HG03342 (cell line): ENCODE data around the gene ITGA11.
"Not testable (repeated sequence)": the region's sequence is repeated elsewhere in the genome, so short reads cannot be mapped to it uniquely, and the experiment has no call there.

Source experiments
- ATAC-seq: cut with Tn5 transposase; IDR thresholded peaks from one replicate; pipeline ENCODE4 v1.9.1; 2021; ENCODE audit warnings: mild to moderate bottlenecking, moderate library complexity; ENCODE audit not compliant: unreplicated experiment

ITGA11 gene

DNA sequence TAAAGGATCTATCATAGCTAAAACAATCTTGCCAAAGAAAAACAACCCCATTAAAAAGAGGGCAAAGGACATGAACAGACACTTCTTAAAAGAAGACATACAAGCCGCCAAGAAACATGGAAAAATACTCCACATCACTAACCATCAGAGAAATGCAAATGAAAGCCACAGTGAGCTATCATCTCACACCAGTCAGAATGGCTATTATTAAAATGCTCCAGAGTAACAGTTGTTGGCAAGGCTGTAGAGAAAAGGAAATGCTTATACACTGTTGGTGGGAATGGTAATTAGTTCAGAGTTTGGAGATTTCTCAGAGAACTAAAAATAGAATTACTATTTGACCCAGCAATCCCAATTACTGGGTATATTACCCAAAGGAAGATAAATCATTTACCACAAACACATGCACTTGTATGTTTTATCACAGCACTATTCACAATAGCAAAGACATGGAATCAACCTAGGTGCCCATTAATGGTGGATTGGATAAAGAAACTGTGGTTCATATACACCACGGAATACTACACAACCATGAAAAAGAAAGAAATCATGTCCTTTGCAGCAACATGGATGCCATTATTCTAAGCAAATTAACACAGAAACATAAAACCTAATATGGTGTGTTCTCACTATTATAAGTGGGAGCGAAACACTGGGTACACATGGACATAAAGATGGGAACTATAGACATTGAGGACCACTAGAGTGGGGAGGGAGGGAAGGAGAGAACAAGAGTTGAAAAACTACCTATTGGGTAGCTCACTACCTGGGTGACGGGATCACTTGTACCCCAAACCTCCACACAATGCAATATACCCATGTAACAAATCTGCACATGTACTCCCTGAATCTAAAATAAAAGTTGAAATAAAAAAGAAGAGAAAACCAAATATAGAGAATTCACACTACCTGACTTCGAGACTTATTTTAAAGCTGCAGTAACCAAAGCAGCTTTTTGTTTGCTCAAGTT is 32.6 kb downstream of the ITGA11 start:
- no peak for ATAC-seq

DNA sequence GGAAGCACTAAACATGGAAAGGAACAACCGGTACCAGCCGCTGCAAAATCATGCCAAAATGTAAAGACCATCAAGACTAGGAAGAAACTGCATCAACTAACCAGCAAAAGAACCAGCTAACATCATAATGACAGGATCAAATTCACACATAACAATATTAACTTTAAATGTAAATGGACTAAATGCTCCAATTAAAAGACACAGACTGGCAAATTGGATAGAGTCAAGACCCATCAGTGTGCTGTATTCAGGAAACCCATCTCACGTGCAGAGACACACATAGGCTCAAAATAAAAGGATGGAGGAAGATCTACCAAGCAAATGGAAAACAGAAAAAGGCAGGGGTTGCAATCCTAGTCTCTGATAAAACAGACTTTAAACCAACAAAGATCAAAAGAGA is 34.0 kb downstream of the ITGA11 start:
- ATAC-seq: not testable (repeated sequence)

DNA sequence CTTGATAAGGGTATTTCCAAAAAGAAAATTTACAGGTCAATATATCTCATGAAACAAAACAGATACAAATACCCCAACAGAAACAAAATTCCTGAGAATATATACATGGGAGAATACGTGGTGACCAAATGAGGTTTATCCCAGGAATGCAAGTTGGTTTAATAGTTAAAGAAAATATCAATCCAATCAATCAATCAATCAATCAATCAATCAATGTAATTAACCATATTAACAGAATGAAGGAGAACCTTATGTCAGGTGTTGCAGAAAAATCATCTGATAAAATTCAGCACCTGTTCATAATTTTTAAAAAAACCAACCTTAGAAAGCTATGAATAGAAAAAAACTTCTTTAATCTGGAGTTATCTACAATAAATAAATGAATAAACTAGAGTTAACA is 35.9 kb downstream of the ITGA11 start:
- no peak for ATAC-seq

DNA sequence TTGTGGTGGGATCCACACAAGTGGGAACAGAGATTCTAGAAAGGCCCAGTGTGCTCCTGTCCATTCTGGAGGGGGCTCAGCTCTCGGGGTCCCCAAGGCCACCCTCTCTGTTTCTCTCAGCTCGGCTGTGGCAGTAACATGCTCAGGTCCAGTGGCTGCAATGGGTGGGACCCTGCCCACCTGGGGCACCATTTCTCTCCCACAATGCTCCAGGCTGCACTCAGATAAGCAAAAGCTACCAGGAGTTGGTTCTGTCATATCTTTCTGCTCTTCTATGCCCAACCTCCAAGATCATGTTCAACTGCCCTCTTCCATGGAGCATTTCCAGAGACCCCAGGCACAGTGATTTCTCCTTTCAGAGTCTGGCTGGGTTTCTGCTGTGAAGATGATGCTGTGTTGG is 40.8 kb downstream of the ITGA11 start:
- no peak for ATAC-seq

DNA sequence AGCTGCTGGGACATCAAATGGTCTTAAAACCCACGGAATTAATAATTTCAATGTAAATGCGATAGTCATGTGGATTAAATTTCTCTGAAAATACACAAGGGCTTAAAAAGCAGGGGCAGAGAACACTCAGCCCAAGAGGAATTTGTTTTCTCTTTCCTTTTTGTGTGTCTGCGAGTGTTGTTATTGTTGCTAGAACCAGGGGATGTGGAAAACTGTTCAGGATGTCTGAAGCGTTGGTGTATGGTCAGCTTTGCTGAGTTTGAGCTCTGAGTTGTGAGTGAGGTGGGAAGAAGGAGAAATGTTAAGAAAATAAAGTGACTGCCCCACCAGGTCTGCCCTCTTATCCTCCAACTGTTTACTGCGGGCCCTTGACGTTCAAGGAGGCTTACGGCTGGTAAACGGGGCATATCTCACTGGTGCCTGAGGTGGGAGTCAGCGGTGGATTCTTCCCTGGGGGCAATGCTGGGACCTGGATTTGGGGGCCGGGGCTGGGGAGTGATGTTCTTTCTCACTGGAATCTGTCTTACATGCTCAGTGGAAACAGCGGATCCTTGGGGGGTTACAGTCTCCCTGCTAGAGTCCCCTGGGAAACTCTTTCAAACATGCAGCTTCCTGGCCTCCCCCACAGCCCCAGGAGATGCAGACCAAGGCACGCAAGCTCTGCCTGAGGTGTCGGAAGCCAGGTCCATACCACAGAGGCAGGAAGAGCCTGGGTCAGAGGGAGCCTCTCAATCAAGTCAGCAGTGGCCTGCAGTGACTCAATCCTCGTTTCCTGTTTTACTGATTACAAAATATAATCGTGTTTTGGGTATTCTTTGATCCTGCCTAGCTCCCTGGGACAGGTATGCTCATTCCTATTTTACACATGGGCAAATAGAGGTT is 41.8 kb downstream of the ITGA11 start:
- no peak for ATAC-seq

DNA sequence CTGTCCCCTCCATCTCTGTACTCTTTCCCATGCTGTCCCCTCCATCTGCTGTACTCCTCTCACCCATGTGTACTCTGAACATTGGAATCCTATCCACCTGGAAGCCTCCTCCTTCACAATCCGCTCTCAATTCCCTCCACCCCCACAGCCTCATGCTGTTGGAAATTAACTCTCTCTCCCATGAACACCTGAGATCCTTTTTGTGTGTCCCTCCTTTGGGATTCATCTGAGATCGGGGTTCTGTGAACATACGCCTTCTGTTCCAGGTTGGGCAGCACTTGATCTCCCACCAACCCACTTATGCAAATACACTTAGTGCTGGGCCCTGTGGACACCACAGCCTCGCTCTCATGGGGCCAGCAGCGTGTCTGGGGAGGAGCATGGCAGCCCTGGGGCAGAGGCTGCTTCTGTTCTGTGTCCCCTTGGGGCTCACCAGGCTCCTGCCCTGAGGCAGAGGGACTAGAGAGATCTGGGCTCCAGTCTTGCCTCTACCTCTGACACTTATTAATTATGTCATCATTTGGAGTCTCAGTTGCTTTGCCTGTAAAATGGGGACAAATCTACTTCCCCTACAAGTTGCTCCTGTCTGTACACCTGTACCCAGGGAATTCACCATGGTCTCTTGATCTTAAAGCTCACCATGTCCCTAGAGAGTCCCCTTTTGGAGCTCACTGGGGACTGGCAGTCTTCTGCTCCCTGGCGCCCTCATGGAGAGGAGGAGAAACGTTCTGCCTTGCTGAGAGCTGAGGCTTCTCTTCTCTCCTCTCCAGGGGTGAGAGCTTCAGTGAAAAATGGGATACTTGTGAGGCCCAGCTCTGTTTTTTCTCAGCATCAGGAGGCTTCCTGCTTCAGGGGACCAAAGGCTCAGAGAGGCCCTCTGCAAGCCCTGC is 42.7 kb downstream of the ITGA11 start:
- ATAC-seq: no peak

DNA sequence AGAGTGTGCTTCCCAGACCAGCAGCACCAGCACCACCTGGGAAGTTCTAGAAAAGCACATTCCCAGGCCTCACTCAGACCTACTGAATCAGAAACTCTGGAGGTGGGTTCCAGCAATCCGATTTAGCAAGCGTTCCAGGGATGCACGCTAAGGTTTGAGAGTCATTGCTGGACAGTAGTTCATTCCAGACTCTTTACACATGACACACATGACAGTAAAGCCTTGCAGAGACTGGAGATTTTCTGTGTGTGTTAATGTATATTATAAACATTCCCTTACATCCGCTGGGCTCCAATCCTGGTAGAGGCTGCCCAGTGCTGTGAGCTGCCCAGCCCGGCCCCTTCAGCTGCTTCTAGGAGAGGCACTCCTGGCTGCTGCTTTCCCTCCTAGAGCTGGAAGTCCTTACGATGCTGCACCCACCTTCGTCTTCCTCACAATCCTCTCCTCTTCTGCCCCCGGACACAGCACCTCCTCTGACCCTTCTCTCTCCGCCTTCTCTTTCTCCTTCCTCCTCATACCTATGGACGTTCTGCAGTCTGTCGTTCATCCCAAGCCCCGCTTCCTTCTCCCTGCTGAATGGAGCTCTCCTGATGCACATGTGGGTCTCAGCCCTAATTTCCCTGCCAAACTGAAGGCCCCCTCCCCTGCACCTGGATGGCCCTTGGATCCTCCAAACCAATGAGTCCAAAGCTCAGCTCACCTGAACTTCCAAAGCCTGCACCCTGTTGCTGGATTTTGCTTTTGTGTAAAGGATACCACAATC is 44.4 kb downstream of the ITGA11 start:
- no peak for ATAC-seq

DNA sequence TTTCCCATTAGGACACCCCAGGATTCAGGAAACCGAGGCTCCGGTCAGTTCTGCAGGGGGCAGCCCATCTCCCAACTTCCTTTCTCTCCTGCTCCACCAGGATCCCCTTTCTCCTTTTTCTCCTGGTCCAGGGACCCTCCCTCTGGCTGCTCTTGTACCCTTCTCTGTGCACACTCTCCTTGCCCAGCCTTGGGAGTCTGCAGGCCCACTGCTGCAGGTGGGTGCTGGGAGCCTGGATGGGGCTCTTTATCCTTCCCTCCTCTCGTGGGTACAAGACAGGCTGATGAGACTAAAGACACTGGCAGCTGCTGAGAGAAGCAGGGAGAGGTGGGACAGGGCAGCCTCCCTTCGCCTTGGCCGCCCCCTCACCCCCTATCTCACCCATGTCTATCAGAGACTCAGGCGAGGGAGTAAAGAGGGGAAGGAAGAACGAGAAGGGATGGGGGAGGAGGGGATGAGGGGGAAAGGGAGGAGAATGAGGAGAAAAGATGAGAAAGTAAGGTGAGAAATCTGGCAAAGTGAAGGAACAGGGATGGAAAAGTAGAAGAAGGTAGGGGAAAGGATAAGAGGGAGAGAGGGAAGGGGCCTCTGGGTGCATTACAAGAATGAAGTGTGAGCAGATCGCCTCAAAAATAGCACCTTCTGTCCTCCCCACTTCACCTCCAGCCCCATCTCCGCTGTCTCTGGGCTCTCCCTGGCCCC is 45.2 kb downstream of the ITGA11 start:
- ATAC-seq: no peak

DNA sequence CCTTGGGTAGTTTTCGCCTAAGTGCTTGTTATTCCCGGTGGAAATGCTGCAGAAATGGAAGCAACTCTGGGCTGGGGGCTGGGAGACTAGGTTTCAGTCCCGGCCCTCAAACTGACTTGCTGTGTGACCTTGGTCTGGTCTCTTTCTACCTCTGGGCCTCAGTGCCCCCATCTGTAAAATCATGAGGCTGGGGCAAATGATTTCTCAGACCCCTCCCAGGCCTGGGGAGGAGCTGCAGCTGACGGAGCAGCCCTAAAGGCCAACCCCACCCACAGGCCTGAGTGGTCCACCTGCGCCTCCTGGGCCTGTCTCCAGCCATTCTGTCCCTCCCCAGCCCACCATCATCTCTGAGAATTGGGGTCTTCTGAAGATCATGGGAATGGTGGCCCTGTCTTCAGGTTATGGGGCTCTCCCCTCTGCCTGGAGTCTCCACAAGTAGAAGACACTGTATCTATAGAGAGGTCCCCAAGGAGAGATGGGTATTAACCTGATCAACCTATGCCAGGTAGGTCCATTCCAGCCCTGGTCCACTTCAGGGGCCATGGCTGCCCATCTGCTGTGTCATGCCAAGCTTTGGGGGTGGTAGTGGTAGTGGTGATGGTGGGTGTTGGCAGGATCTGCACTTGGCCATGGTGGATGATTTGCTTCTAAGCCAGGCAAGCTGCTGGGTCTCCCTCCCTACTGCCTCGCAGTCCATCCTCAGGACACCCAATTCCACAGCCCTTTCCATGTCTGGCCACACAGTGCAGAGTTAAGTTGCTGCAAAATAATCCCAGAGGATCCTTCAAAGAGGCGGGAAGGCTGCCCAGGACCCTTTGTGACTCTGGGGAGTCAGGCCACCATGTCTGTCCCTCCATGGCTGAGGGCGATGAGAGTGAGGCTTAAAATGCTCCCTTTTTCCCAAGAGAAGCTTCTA is 46.0 kb downstream of the ITGA11 start:
- ATAC-seq: no peak

DNA sequence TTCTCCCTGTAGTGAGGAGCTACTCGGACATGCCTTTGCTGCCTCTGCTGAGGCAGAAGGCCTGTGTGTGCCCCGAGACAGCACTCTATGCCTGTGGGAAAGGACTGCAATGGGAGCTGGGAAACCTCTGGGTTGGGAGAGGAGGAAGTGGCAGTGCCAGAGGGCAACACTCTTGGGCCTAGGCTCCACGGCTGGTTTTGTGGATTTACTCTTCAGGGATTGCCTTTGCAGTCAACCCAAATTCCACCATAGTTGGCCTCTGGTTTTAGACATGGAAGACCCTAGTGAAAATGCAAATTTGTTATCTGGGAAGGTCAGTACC is 46.8 kb downstream of the ITGA11 start:
- no peak for ATAC-seq

DNA sequence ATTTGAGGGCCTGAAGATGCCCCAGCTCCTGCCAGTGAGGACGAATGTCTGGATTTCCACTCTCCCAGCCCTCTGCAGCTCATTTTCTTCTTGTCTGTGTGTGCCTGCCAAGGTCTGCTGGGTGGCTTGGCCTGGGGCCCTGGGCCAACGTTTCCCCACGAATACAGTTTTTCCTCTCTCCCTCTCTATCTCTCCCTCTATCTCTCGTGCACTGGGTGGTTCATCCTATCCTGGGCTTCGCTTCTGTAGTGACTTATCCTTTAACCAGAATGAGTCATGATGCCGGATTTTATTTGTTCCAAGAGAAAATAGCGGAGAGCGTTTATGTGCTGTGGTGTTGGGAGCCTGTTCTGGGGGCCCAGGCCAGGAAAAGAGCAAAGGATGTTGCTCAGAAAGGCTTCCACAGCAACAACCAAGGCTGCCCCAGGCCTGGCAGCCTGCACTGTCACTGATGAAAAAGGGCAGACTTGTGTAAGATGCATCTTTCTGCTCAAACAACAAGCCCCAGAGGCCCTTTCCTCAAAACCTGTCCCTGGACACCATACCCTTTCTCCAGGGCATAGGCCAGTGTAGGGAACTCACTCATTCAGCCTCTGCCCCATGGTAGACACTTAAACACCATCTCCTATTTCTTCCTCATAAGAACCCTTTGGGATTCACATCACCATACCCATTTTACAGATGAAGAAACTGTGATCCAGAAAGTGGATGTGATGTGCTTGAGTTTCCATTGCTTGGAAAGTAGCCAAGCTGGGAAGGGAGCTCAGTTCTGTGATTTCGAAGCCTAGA is 47.3 kb downstream of the ITGA11 start:
- no peak for ATAC-seq

DNA sequence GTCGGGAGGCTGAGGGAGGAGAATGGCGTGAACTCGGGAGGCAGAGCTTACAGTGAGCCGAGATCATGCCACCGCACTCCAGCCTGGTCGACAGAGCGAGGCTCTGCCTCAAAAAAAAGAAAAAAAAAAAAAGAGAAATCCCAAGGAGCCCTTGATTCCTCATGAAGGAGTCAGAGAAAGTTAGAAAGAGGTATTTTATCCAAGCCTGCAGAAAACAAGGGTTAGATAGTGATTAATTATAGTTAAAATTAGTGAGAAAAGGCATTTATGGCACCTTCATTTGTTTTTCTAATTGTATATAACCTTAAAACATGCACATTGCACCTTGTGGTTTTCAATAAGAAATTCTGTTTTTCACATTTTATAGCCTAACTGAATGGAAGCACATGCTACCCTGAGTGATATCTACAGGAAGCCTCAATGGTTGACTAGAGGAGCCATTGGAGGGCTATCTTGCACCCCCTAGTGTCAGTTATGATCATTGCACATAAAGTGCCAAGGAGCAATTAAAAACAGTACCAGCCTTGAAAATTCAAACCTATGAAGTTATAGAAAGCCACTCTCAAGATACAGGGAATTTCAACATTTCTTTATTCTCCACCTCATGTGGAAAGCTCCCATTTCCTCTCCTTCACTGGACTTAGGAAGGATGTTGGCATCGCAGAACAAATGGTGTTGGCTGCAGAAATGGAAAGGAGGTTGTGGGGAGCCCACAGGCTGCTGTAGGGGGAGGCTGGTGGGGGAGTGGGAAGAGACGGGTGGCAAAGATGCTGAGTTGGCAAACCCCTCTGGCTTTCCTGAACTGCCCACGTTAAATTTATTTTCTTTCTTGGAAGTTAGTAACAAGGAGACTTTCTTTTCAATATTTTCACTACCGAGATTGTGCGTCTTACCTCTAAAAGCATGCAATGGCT is 48.5 kb downstream of the ITGA11 start:
- ATAC-seq: no peak

DNA sequence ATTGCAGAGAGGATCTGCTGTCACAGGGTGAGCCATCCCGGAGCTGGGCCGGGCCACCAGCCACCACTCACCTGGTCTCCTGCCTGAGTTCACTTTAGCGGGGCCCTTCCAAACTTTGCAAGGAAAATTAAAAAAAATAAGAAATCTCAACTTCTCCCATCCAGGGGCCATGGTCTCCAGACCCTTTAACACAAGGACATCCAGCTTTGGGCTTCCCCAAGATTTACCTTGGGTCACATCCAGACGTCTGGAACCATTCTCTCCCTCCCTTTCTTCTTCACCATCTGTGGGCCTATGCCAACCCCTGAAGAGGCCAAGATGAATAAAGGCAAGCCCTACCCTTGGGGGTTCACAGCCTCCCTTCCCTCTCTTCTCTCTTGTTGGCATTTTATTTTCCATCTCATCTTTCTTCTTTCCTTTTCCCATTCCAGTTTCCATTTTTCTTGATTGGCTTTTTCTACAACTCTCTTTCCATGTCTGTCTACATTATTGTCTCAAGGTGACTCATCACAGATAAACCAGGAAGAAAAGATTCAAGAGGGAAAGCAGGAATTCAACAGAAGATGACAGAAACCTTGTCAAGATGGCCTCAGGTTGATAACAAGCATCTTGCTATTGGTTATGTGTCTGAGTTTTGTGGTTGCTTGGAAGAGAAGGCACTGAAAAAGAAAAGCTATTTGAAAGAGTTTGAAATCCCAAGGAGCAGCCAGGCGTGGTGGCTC is 49.5 kb downstream of the ITGA11 start:
- no peak for ATAC-seq

DNA sequence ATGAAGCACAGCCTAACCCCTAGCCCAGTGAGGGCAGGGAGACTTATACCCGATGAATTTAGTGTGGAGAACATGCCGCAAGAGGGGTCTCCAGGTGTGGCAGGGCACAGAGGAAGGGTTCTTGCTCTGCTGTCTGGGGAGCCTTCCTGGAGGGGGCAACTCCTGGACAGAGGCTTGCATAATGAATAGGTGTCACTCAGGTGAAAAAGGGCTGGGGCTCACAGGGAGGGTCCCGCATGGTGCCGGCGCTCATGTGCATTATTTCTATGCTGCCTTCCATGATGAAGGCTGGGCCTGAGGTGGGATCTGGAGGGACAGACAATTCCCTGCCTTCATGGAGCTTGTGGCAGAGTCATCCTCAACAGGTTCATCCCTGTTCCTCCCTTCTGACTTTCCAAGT is 51.5 kb downstream of the ITGA11 start:
- ATAC-seq: no peak

DNA sequence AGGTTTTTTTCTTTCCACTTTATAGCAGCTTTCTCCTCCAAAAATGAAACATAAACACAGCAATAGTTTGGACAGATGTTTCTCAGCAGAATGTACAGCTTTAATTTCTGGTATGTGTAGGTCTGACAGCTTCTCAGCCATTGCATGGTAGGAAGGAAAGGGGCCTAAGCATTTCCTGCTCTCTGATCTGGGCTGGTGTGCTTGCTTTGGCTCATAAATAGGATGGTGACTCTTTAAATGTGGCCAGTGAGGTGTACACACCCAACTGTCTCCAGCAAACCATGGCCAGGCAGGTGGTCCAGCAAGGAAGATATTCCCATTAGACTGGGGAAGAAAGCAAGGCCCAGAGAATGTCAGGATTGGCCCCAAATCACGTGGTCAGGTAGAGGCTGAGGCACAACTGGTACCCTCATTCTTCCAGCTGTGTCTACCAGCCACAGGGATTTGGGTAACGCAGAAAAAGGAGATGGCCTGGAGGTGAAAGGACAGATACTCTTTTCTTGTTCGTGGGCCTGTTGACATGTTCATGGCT is 52.1 kb downstream of the ITGA11 start:
- no peak for ATAC-seq
